Stimulated activated CD4-positive, alpha-beta T cell treated with anti-CD3 and anti-CD28 coated beads, Interleukin-12 subunit alpha, Interleukin-12 subunit beta, amount 100 ng/mL, for 24 hours (primary cell): ENCODE measurements around the gene POLL.
A peak's percentile ranks its signal among the peaks of the same experiment; 100 is the strongest.
"Not testable (repeated sequence)": the region's sequence is repeated elsewhere in the genome, so short reads cannot be mapped to it uniquely, and the experiment has no call there.

ENCODE experiments used
- DNase-seq, 2 experiments: peaks; one replicate each; pipeline ENCODE4 v3.0.0-alpha.2; 2020; ENCODE audit warnings: low read depth in 2 of 2

POLL gene

GRCh38 chr10:101611096-101611905 is 23.2 kb upstream of the POLL start:
- DNase-seq: no peak

DNA sequence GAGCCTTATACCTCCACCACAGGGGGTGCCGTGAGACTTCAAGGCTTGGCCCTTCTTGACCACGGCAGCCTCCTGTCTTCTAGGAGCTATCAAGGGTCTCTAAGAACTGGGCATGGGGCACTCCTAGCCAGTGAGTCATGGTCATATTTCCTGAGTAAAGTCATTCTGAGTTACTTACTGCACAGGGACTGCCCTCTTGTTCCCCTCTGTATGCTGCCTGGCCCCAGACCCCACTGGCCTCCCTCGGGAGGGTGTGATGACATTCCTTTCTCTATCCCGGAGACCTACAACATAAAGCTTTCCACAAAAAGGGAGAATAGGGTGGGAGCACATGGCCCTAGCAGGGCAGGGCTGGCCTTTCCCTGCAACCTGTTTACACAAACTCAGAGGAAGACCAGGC is 21.4 kb upstream of the POLL start:
- DNase-seq: no peak

DNA sequence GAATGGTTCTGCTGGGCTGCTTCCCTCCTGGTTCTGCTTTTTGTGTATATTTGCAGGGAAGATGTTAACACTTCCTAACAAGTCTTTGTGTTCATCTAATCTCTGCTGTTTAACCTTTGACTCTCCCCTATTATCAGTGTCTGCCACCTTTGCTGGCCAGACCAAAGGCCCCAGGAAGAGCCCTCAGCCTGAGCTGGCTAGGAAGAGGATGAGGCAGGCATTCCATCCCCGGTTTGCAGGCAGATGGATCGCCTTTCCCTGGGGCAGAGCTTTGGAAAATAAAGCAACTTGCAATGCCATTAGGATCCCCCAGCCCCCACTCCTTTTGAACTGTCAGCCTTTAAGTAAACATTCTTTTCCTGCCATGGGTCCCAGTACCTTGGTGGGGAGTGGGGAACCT is 19.1 kb upstream of the POLL start:
- DNase-seq: no peak

DNA sequence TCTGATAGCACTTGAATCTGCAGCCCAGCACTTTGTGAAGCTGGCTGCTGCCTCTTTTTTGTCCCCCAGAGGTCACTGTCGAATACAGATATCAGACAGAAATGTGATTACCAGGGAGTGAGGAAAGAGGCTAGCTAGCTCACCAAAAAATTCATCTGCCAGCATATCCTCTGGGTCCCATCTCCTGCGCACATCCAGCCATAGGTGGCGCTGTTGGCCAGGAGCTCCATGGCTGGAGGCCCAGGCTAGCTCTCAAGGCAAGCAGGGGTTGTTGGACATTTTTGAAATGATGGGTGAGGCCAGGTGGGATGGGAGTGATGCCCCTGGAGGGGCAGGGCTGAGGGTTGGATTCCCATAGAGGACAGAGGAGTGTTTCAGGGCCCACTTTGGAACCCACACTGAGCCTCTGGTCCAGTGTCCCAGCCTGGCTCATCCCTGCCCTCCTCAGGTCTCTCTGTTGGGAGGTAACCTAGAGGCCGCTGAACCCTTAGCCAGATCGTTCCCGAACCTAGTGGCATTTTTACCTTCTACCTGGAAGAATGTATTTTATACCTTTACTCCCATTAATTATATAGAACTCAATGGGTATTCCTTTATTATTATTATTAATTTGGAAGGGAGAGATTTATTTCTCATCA is 14.8 kb upstream of the POLL start:
- peak; percentile 39 to 72 for DNase-seq

DNA sequence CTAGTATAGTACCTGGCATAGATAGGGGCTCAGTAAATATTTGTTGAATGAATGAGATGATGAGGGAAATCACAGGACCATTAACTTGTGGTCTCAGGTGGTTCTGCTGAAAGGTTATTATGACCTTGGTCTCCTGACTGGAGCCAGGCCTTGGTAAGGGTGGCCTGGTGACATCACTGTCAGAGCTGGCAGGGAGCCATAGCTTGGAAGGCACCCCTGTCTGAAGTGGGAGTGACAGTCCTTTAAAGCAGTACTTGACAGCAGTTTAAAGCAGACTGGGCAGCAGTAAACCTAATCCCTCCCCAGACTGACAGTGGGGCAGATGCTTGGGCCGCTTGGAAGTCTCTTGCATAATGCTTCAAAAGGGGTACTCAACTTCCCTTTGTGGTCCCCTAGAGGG is 13.5 kb upstream of the POLL start:
- DNase-seq: no peak

DNA sequence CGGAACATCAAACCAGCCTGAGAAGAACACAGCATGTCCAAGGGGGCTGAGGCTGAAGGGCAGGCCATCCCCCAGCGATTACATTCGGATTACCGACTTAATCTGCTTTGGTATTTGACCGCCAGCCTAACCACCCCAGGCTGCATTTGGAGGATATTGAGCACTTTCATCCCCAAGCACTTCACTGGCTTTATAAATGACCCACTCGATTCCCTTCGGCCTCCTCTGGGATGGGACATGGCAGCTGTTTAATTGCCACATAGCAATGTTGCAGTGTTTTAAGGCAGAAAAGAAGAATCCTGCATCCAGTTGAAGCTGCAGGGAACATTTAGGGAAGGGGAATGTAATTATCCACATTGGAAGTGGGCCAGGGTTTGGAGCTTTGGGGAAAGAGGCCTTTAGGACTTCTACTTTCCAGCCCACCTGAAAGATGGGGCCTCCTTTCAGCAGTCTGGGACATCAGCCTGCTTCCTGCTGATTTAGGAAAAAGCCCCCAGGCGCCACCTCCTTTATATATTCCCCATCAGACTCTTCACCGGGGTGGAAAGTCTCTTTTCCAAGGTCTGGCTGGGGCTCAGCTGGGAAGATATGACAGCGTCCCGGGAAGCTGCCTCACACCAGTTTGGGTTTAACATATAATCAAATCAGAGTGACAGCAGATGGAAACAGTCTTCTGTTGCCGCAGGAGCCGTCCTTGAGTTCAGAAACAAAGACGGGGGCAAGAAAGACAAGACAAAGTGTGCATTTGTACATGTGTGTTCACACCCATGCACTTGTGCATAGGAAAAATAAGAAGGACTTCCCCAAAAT is 9.2 kb upstream of the POLL start:
- no peak for DNase-seq

- DNase-seq: no peak
These were observed 7.8 kb upstream of the POLL start for GRCh38 chr10:101595591-101596433.

DNA sequence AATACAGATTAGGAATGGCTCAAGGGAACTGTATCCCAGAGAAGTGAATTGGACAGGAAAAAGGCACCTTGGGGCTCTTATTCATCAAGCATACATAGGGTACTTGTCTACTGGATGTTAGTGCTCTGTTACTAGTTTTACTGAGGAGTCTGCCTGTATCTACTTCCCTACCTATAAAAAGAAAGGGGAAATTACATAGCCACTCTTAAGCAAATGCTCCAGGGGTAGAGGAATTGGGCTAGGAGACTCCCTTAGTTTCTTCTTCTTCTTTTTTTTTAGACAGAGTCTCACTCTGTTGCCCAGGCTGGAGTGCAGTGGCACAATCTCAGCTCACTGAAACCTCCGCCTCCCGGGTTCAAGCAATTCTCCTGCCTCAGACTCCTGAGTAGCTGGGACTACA is 5.3 kb upstream of the POLL start:
- DNase-seq: not testable (repeated sequence)

- DNase-seq: no peak
These were observed 822 bp upstream of the POLL start for GRCh38 chr10:101588879-101589278.

GRCh38 chr10:101585841-101586240 is 2.2 kb downstream of the POLL start:
- no peak for DNase-seq

DNA sequence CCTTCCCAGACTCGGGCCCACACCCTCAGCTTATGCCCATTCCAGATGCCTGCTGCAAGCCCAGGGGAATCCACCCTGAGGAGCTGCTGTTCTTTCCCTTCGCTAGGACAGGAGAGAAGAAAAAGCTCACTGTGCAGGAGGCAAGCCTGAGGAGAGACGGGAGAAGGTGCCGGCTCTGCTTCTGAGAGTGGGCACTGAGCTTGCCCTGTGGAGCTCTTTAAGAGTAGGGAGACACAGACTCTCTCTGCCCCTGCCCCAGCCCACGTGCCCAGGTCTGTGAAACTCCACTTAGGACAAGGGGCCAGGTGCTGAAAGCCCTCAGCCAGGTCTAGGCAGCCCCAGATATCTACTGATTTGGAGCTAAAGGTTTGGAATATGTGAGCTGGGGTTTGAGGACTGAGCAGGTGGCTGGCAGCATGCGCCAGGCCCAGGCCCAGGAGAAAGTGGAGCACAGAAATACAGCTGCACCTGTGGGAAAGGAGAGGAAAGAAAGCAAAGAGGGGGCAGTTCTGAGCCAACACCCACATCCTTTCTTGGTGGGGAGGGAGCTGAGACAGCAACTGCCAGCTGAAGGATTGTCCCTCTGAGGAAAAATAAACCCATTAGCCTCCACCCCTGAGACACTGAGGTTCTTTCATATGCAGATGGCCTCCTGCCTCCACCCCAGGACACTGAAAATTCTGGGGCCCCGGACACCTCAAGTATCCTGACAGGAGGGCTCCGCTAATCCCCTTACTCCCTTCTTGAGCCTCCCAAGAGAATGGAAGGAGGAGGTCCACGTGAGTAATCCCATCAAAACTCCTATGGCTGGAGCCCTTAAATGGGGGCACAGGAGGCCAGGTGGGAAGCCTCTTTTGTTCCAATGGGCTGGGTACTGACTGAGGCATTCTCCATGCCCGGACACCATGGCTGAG is 7.3 kb downstream of the POLL start:
- no peak for DNase-seq

DNA sequence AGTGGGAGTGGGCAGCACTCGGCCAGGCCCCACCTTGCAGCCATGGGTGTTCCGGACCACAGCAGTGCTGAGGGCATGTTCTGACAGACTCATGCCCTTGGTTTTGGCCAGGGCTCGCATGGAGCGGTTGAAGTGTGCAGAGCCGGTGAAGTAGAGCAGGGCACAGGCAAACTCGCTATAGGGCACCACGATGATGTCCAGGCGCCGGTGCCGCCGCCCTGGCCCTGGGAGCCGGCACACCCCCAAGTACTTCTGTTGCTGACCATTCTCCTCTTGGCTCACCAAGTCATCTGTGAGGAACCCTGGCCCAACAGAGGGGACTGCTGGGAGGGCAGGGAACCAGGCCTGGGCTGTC is 8.6 kb downstream of the POLL start:
- DNase-seq: no peak

DNA sequence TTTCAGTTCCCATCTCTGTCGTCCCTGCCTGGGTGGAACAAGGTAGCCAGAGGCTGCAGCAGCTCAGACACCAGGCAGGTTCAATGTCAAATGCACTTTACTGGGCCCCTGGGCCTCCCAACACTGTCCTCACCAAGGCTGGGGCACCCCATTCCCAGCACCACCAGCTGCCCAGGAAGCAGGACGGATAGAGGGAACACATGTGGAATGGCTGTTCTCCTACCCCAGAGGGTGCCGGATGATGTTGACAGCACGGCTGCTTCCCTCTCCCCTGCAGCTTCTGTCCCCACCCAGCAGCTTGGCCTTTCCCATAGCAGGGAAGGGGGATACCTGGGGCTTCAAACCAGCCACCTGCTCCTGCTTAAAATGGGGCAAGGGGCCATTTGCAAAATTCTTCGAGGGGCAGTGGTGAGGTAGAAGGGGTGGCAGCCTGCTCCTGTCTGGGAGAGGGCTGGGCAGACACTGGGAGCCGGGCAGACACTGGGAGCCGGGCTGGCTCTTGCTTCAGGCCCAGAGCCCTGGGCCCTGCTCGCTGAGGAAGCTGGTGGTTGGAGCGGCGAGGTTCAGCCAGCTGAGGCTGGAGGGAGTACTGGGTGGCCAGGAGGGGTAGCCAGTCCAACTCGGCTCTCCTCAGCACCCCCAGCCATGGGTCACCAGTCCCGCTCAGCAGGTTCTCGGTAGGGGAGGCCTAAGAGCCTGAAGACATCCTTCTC is 9.1 kb downstream of the POLL start:
- no peak for DNase-seq

GRCh38 chr10:101578192-101578591 is 9.9 kb downstream of the POLL start:
- no peak for DNase-seq

GRCh38 chr10:101577121-101577871 is 10.8 kb downstream of the POLL start:
- no peak for DNase-seq

DNA sequence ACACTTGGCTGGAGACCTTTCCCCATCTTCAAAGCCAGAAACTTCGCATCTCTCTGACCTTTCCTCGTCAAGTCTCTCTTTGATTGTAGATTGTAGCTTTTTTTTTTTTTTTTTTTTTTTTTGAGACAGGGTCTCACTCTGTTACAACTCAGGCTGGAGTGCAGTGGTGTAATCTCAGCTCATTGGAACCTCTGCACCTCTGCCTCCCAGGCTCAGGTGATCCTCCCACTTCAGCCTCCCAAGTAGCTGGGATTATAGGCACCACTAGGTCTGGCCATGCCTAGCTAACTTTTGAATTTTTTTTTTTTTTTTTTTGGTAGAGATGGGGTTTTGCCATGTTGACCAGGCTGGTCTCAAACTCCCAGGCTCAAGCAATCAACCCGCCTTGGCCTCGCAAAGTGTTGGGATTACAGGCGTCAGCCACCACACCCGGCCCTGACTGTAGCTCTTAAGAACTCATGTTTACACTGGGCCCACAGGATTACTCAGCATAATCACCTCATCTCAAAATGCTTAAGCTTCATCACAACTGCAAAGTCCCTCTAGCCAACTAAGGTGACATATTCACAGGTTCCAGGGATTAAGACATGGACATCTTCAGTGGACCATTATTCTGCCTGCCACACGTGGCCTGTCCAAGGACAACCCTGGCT is 11.7 kb downstream of the POLL start:
- no peak for DNase-seq

GRCh38 chr10:101575580-101576210 is 12.4 kb downstream of the POLL start:
- no peak for DNase-seq

GRCh38 chr10:101575091-101575490 is 13.0 kb downstream of the POLL start:
- no peak for DNase-seq
